Brain pericyte (primary cell): ENCODE results near the gene CTBP2.
A peak's percentile ranks its signal among the peaks of the same experiment; 100 is the strongest.
"Not testable (repeated sequence)": the region's sequence is repeated elsewhere in the genome, so short reads cannot be mapped to it uniquely, and the experiment has no call there.

ENCODE experiments used
- DNase-seq: peaks from one replicate; pipeline ENCODE4 v3.0.0-alpha.2; 2012; ENCODE audit warnings: low read depth, low spot score

The CTBP2 gene

GRCh38 chr10:125064681-125065492 is 95.5 kb downstream of the CTBP2 start:
- no peak for DNase-seq

- DNase-seq, result no peak
Observed at GRCh38 chr10:125063256-125063925, 97.0 kb downstream of the CTBP2 start.

- DNase-seq, result no peak
Observed at GRCh38 chr10:125062914-125063230, 97.5 kb downstream of the CTBP2 start.

- DNase-seq, result no peak
Observed at GRCh38 chr10:125062227-125062913, 98.0 kb downstream of the CTBP2 start.

GRCh38 chr10:125061557-125062226 is 98.7 kb downstream of the CTBP2 start:
- DNase-seq, result no peak

- peak; percentile 94 for DNase-seq
Observed at GRCh38 chr10:125060826-125061556, 99.4 kb downstream of the CTBP2 start.

GRCh38 chr10:125060482-125060825 is 99.9 kb downstream of the CTBP2 start:
- no peak for DNase-seq

GRCh38 chr10:125060026-125060425 is 100.3 kb downstream of the CTBP2 start:
- DNase-seq, result no peak

GRCh38 chr10:125059348-125059747 is 101.0 kb downstream of the CTBP2 start:
- not testable (repeated sequence) for DNase-seq

- DNase-seq, result peak; percentile 65
Observed at GRCh38 chr10:125057158-125058001, 103.0 kb downstream of the CTBP2 start.

- DNase-seq, result no peak
Observed at GRCh38 chr10:125056161-125057132, 103.9 kb downstream of the CTBP2 start.

GRCh38 chr10:125055446-125055845 is 104.9 kb downstream of the CTBP2 start:
- no peak for DNase-seq

GRCh38 chr10:125054669-125055268 is 105.6 kb downstream of the CTBP2 start:
- DNase-seq, result peak; percentile 77

- DNase-seq, result no peak
Observed at GRCh38 chr10:125054216-125054615, 106.1 kb downstream of the CTBP2 start.

GRCh38 chr10:125052146-125052545 is 108.2 kb downstream of the CTBP2 start:
- DNase-seq, result no peak

GRCh38 chr10:125050383-125050782 is 110.0 kb downstream of the CTBP2 start:
- no peak for DNase-seq

GRCh38 chr10:125049216-125049881 is 111.0 kb downstream of the CTBP2 start:
- no peak for DNase-seq

- peak; percentile 73 for DNase-seq
Observed at GRCh38 chr10:125048094-125048864, 112.1 kb downstream of the CTBP2 start.
